ENCODE measurements around the gene NR1D1. TPM values are rescaled to one million over a fixed set of nuclear protein-coding genes. Genes with fewer than 3 reads are reported as not detected.

Gene NR1D1
- total RNA-seq, 1 experiment from 2014 or later, result 63.7 TPM

- no peak for TF ChIP-seq ZBTB33 (IDR thresholded peaks at IDR 0.05; ENCODE audit: extremely low read depth, insufficient replicate concordance, low read length)
- no peak for TF ChIP-seq MAX (IDR thresholded peaks at IDR 0.05)
- TF ChIP-seq FOSL1 (IDR thresholded peaks at IDR 0.05; ENCODE audit: low read depth), result no peak
Observed at GRCh38 chr17:40070709-40071312, 29.6 kb downstream of the NR1D1 start (continued).

- H3K4me1 ChIP-seq (ENCODE audit: control insufficient read depth in 1 of 2, insufficient read depth in 2 of 2, low read length in 2 of 2), result peaks cover 78 to 79% of the 10 kb centered on the region in 2 experiments
- DNase-seq (ENCODE audit: low read depth, low spot score) (no peak), ATAC-seq (peak; percentile 64)
- peak overlapping the region; percentile 78 for H3K4me2 ChIP-seq (ENCODE audit: low read length)
- no peak overlapping the region for H2AFZ ChIP-seq (ENCODE audit: low read depth, low read length, poor library complexity, severe bottlenecking)
- ChIA-PET CTCF (interaction anchor here (1.3 kb wide), 2 partner anchors 16 to 31 kb away, joined by 3 to 4 read pairs; no protein-coding TSS in a partner anchor), POLR2A (interaction anchor here (1.5 kb wide), 1 partner anchor 31 kb away, joined by 3 read pairs; the partner anchor contains the start of gene NR1D1), RAD21 (ENCODE audit: low non-redundant PET in 1 of 2, low total read pairs in 2 of 2, uncharacterized antibody in 2 of 2, unreplicated experiment in 2 of 2) (no interaction called here)
- H3K9ac ChIP-seq (ENCODE audit: low read length), result peak overlapping the region; percentile 46
- H3K4me3 ChIP-seq (replicated peaks in 1 of 2; ENCODE audit: low read depth in 1 of 2, low read length in 2 of 2), result peak overlapping the region in 1 of 2 experiments; percentile 30; a peak in 2 of 4 replicates
- H3K79me2 ChIP-seq (ENCODE audit: insufficient read depth, low read length), result peaks cover 4% of the 10 kb centered on the region; the same call in 1 of the 2 replicates
- H3K36me3 ChIP-seq (ENCODE audit: control insufficient read depth in 1 of 2, insufficient read depth in 2 of 2, low read length in 2 of 2), result no peaks in the 10 kb centered on the region
- H4K20me1 ChIP-seq (ENCODE audit: insufficient read depth), result no peaks in the 10 kb centered on the region
- BruUV-seq (replicated peaks), result no TSS peak
- H3K27me3 ChIP-seq (ENCODE audit: insufficient read depth, low read length), result no peaks in the 10 kb centered on the region
- no peaks in the 10 kb centered on the region for H3K9me2 ChIP-seq (ENCODE audit: insufficient read depth)
- intact Hi-C loops (cut with micrococcal nuclease), result no loop called here
- no peaks in the 10 kb centered on the region for H3K9me3 ChIP-seq (ENCODE audit: control insufficient read depth in 1 of 2, insufficient read depth in 1 of 2, low read depth in 1 of 2, low read length in 2 of 2)
- peak overlapping the region; percentile 79 for H3K27ac ChIP-seq (ENCODE audit: low read depth, low read length)
- TF ChIP-seq ATF3 (IDR thresholded peaks at IDR 0.05) (no peak), YY1 (IDR thresholded peaks at IDR 0.05; ENCODE audit: extremely low read depth, insufficient replicate concordance, low read depth, low read length) (no peak), REST (IDR thresholded peaks at IDR 0.05; ENCODE audit: low read depth) (no peak), SP1 (IDR thresholded peaks at IDR 0.05; ENCODE audit: low read depth) (no peak), CEBPB (IDR thresholded peaks at IDR 0.05; ENCODE audit: low read depth) (no peak), FOSL1 (IDR thresholded peaks at IDR 0.05; ENCODE audit: low read depth) (no peak), SRF (IDR thresholded peaks at IDR 0.05; ENCODE audit: low read depth) (no peak), EZH2phosphoT487 (IDR thresholded peaks at IDR 0.05; ENCODE audit: borderline replicate concordance) (no peak), JUND (IDR thresholded peaks at IDR 0.05) (no peak), SIN3A (IDR thresholded peaks at IDR 0.05; ENCODE audit: low read depth) (no peak), ELF1 (IDR thresholded peaks at IDR 0.05; ENCODE audit: borderline replicate concordance, low read depth) (no peak), CBX3 (IDR thresholded peaks at IDR 0.05; ENCODE audit: low read depth) (no peak), ZNF274 (IDR thresholded peaks at IDR 0.05; ENCODE audit: low read depth, low read length) (no peak), POLR2AphosphoS5 (IDR thresholded peaks at IDR 0.05; ENCODE audit: low read depth, low read length) (0 out of 2 replicates have a peak, but pooled peaks have one; percentile 19), EZH2 (IDR thresholded peaks at IDR 0.05) (no peak)
Observed at GRCh38 chr17:40069751-40070708, 30.4 kb downstream of the NR1D1 start.
